Natural killer cell treated with Interleukin-12 subunit alpha and Interleukin-12 subunit beta and Interleukin-15 and Interleukin-18, amount 100 ng/mL, for 72 hours (primary cell): ENCODE measurements around the gene SPATA6L. TPM values are rescaled to one million over a fixed set of nuclear protein-coding genes. Genes with fewer than 3 reads are reported as not detected.

Experiments used
- ATAC-seq, 2 donors: fragments of 150-1000 bp; cut with Tn5 transposase in 1 of 2; sonication (Bioruptor Pico), chemical (Tn5 transposase) in 1 of 2; 2 replicates each; pipeline ENCODE4 v1.10.0; 2021
- DNase-seq: peaks from one replicate; pipeline ENCODE4 v3.0.0; 2022; ENCODE audit warnings: low spot score
- H3K27ac Mint-ChIP-seq, 2 donors: 1 replicate in 1 of 2; 2 replicates in 1 of 2; pipeline ENCODE4 v1.8.0; 2022; ENCODE audit warnings: mixed read lengths in 2 of 2, mild to moderate bottlenecking in 1 of 2, moderate library complexity in 1 of 2
- H3K27me3 Mint-ChIP-seq, 2 donors: 1 replicate in 1 of 2; 2 replicates in 1 of 2; pipeline ENCODE4 v1.8.0; 2022; ENCODE audit warnings: mixed read lengths in 2 of 2
- H3K36me3 Mint-ChIP-seq: one replicate; pipeline ENCODE4 v1.8.0; 2022; ENCODE audit warnings: mixed read lengths
- H3K4me1 Mint-ChIP-seq, 2 donors: 1 replicate in 1 of 2; 2 replicates in 1 of 2; pipeline ENCODE4 v1.8.0; 2022; ENCODE audit warnings: low read depth in 2 of 2, mixed read lengths in 2 of 2, mild to moderate bottlenecking in 1 of 2
- H3K4me3 Mint-ChIP-seq: one replicate; pipeline ENCODE4 v1.8.0; 2022; ENCODE audit warnings: mixed read lengths
- H3K9me3 Mint-ChIP-seq: 2 replicates; pipeline ENCODE4 v1.8.0; 2022; ENCODE audit warnings: mixed read lengths
- total RNA-seq, 2 donors: library from RNA; stranded (reverse); gene quantifications; one replicate each; pipeline ENCODE4 v1.2.3, GENCODE V29; 2022

Gene SPATA6L
- total RNA-seq, 2 donors from 2014 or later, result 0.78 to 2.6 TPM

DNA sequence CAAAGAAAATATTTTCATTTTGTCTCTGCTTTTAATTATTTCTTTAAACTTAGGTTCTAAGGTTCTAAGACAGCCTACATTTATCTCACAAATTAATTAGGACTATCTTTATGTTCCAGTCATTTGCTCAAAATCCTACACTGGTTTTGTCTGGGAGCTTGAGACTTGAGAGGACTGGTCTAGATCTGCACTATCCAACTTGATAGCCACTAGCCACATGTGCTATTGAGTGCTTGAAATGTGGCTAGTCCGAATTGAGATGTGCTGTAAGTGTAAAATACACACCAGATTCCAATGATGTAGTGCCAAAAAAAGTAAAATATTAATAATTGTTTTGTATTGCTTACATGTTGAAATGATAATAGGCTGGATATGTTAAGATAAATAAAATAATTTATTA lies 20.3 kb upstream of the SPATA6L start:
- Mint-ChIP-seq H3K9me3 (no peaks in the 10 kb centered on the region), H3K4me3 (no peak overlapping the region), H3K27ac (no peak overlapping the region), H3K27me3 (no peaks in the 10 kb centered on the region), H3K4me1 (peaks cover 18 to 30% of the 10 kb centered on the region in 2 donors), H3K36me3 (peaks cover 11% of the 10 kb centered on the region)
- DNase-seq (no peak), ATAC-seq (no peak)

- no peak overlapping the region for H3K27ac Mint-ChIP-seq
- no peaks in the 10 kb centered on the region for H3K27me3 Mint-ChIP-seq
- DNase-seq (no peak), ATAC-seq (no peak)
- H3K36me3 Mint-ChIP-seq, result peaks cover 11% of the 10 kb centered on the region
- H3K4me1 Mint-ChIP-seq, result peaks cover 18 to 30% of the 10 kb centered on the region in 2 donors
- no peak overlapping the region for H3K4me3 Mint-ChIP-seq
- no peaks in the 10 kb centered on the region for H3K9me3 Mint-ChIP-seq
Observed at GRCh38 chr9:4686112-4686511, 19.8 kb upstream of the SPATA6L start.

GRCh38 chr9:4684820-4685219 lies 18.5 kb upstream of the SPATA6L start:
- H3K9me3 Mint-ChIP-seq, result no peaks in the 10 kb centered on the region
- ATAC-seq (no peak), DNase-seq (no peak)
- H3K4me1 Mint-ChIP-seq, result peaks cover 14 to 27% of the 10 kb centered on the region in 2 donors
- no peaks in the 10 kb centered on the region for H3K27me3 Mint-ChIP-seq
- peaks cover 11% of the 10 kb centered on the region for H3K36me3 Mint-ChIP-seq
- H3K4me3 Mint-ChIP-seq, result no peak overlapping the region
- H3K27ac Mint-ChIP-seq, result peak overlapping the region in 1 of 2 donors; percentile 7

GRCh38 chr9:4680750-4681149 lies 14.5 kb upstream of the SPATA6L start:
- no peak overlapping the region for H3K4me3 Mint-ChIP-seq
- peaks cover 5% of the 10 kb centered on the region for H3K36me3 Mint-ChIP-seq
- H3K27ac Mint-ChIP-seq, result no peak overlapping the region
- no peak for ATAC-seq
- peaks cover 1 to 2% of the 10 kb centered on the region in 2 donors for H3K27me3 Mint-ChIP-seq
- no peaks in the 10 kb centered on the region for H3K9me3 Mint-ChIP-seq
- DNase-seq, result no peak
- peaks cover 9 to 16% of the 10 kb centered on the region in 2 donors for H3K4me1 Mint-ChIP-seq

DNA sequence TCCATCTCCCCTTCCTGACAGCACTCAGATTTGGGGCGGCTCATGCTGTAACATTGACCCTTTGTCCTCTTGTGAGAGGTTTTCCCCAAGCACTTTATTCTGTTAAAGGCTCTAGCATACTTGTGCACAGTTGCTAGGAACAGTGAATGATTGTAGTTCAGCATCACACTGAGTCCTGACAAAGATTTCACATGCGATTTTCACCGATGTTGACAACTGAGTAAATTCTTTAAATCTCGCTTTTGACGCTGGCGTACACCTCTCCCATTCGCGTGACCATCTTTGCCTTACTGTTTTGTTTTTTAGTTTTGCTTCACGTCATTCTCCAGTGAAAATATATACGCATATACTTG lies 13.9 kb upstream of the SPATA6L start:
- Mint-ChIP-seq H3K9me3 (no peaks in the 10 kb centered on the region), H3K27me3 (peaks cover 3 to 7% of the 10 kb centered on the region in 2 donors), H3K4me3 (no peak overlapping the region), H3K36me3 (peaks cover 5% of the 10 kb centered on the region), H3K27ac (no peak overlapping the region), H3K4me1 (peaks cover 9 to 16% of the 10 kb centered on the region in 2 donors)
- no peak for DNase-seq
- ATAC-seq, result no peak

- H3K27ac Mint-ChIP-seq, result no peak within 1 kb of the TSS
- no peaks in the 10 kb centered on the region for H3K9me3 Mint-ChIP-seq
- DNase-seq, result peak; percentile 98
- H3K27me3 Mint-ChIP-seq, result peaks cover 3 to 7% of the 10 kb centered on the region in 2 donors
- H3K4me1 Mint-ChIP-seq, result peaks cover 6 to 10% of the 10 kb centered on the region in 2 donors
- H3K4me3 Mint-ChIP-seq, result no peak within 1 kb of the TSS
- H3K36me3 Mint-ChIP-seq, result peaks cover under 1% of the 10 kb centered on the region
- ATAC-seq, result peak; percentile 100
Observed at GRCh38 chr9:4679268-4680172, 13.2 kb upstream of the SPATA6L start, which contains the start of gene CDC37L1. Gene CDC37L1, plus strand, starts transcription at chr9:4679569. Its CDS starts 199 bp downstream, at chr9:4679768.

- no peak for ATAC-seq
- H3K4me1 Mint-ChIP-seq, result peaks cover 6 to 8% of the 10 kb centered on the region in 2 donors
- H3K9me3 Mint-ChIP-seq, result no peaks in the 10 kb centered on the region
- no peaks in the 10 kb centered on the region for H3K36me3 Mint-ChIP-seq
- DNase-seq, result no peak
- H3K27ac Mint-ChIP-seq, result no peak overlapping the region
- peaks cover 3 to 7% of the 10 kb centered on the region in 2 donors for H3K27me3 Mint-ChIP-seq
- H3K4me3 Mint-ChIP-seq, result no peak overlapping the region
Observed at GRCh38 chr9:4678679-4679267, 12.5 kb upstream of the SPATA6L start.

DNA sequence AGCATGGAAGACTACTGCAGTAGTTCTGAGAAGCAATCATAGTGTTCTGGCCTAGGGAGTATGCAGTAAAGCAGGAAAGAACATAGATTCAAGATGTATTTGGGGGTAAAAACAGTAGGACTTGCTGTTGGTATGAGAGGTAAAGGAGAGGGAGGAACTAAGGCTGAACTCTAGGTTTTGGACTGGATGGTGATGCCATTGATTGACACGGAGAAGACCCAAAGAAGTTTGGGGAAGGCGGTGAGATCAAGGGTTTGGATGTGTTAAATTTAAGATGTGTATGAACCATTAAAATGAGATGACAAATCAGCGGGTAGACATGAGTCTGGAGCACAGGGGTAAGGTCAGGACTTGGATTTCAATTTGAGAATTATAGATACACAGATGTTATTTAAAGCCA lies 11.1 kb upstream of the SPATA6L start:
- no peaks in the 10 kb centered on the region for H3K9me3 Mint-ChIP-seq

GRCh38 chr9:4674783-4675182 lies 8.5 kb upstream of the SPATA6L start:
- Mint-ChIP-seq H3K4me3 (no peak overlapping the region), H3K9me3 (no peaks in the 10 kb centered on the region), H3K27me3 (peaks cover 3 to 7% of the 10 kb centered on the region in 2 donors), H3K4me1 (no peaks in the 10 kb centered on the region), H3K27ac (no peak overlapping the region), H3K36me3 (no peaks in the 10 kb centered on the region)
- ATAC-seq (no peak), DNase-seq (no peak)

More for the DNA sequence above, 11.1 kb upstream of the SPATA6L start:
- no peak for DNase-seq
- Mint-ChIP-seq H3K4me1 (no peaks in the 10 kb centered on the region), H3K27ac (no peak overlapping the region), H3K36me3 (no peaks in the 10 kb centered on the region), H3K4me3 (no peak overlapping the region), H3K27me3 (peaks cover 3 to 7% of the 10 kb centered on the region in 2 donors)
- no peak for ATAC-seq

GRCh38 chr9:4671737-4672136 lies 5.5 kb upstream of the SPATA6L start:
- DNase-seq (no peak), ATAC-seq (no peak)
- Mint-ChIP-seq H3K9me3 (no peaks in the 10 kb centered on the region), H3K36me3 (no peaks in the 10 kb centered on the region), H3K27me3 (peaks cover 10 to 13% of the 10 kb centered on the region in 2 donors), H3K27ac (no peak overlapping the region), H3K4me3 (no peak overlapping the region), H3K4me1 (peaks cover 0 to 3% of the 10 kb centered on the region in 2 donors)

DNA sequence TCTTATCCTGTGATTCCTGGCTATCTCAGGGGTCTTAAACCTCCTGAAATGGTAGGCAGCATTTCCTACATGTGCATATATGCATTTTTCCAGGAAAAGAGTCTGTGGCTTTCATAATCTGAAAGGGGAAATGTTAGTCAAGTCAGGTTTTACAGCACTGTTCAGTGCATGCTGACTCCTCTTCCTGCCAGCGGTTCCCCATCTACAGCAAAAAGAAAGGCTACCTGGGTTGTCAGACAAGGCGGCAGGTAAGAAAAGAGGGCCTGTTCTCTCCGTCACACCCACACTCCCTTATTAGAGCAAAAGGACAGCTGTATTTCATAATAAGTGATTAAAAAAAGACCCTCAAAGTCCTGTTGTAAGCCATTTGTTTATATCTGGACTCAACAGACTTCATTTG lies 4.3 kb upstream of the SPATA6L start:
- no peak overlapping the region for H3K4me3 Mint-ChIP-seq
- no peak for ATAC-seq
- H3K4me1 Mint-ChIP-seq, result peaks cover 11 to 15% of the 10 kb centered on the region in 2 donors
- H3K9me3 Mint-ChIP-seq, result no peaks in the 10 kb centered on the region
- H3K27me3 Mint-ChIP-seq, result peaks cover 7 to 9% of the 10 kb centered on the region in 2 donors
- H3K27ac Mint-ChIP-seq, result peak overlapping the region; percentile 41 to 53
- H3K36me3 Mint-ChIP-seq, result no peaks in the 10 kb centered on the region
- no peak for DNase-seq

- H3K4me3 Mint-ChIP-seq, result no peak overlapping the region
- H3K27me3 Mint-ChIP-seq, result peaks cover 6 to 7% of the 10 kb centered on the region in 2 donors
- ATAC-seq, result no peak
Observed at GRCh38 chr9:4669890-4670289, 3.6 kb upstream of the SPATA6L start.

DNA sequence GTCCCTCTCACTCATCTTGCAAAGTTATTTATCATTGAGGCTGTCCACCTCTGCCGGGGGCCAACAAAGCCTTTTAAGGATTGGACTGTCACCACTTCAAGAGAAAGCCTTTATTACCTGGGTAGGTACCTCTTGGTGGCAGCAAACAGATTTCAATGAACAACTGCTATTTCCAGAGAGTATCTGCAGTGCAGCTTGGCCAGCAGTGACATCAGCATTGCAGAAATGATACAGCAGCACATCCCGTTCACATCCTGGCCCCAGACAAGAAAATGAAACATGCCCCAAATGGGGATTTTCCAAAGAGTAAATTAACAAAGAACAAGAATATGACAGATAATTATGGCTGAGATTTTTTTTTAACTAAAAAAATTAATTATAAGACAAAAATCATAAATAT lies 2.3 kb upstream of the SPATA6L start:
- DNase-seq (no peak), ATAC-seq (no peak)
- H3K27me3 Mint-ChIP-seq, result peaks cover 6 to 7% of the 10 kb centered on the region in 2 donors
- H3K9me3 Mint-ChIP-seq, result no peaks in the 10 kb centered on the region
- no peak overlapping the region for H3K27ac Mint-ChIP-seq
- no peak overlapping the region for H3K4me3 Mint-ChIP-seq
- no peaks in the 10 kb centered on the region for H3K36me3 Mint-ChIP-seq
- peaks cover 24 to 33% of the 10 kb centered on the region in 2 donors for H3K4me1 Mint-ChIP-seq

More at GRCh38 chr9:4669890-4670289, 3.6 kb upstream of the SPATA6L start:
- H3K9me3 Mint-ChIP-seq, result no peaks in the 10 kb centered on the region
- H3K36me3 Mint-ChIP-seq, result no peaks in the 10 kb centered on the region
- H3K27ac Mint-ChIP-seq, result no peak overlapping the region
- H3K4me1 Mint-ChIP-seq, result peaks cover 15 to 22% of the 10 kb centered on the region in 2 donors
- no peak for DNase-seq

DNA sequence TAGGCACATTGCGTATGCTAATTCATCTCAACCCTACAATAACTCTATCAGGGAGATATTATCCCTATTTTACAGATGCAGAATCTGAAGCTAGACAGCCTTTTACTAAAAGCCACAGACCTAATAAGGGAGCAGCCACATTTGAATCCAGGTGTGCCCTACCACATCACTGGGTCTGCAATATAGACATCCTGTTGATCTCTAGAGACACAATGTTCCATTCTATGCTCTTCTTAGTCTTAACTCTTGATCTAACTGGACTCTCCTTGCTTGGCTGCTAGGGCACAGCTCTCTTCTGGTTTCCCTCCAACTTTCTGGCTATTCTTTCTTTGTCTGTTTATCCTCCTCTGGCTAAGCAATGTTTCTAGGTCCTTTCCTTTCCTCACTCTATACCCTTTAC lies 1.4 kb upstream of the SPATA6L start:
- DNase-seq (no peak), ATAC-seq (no peak)
- Mint-ChIP-seq H3K9me3 (no peaks in the 10 kb centered on the region), H3K36me3 (no peaks in the 10 kb centered on the region), H3K4me3 (no peak overlapping the region), H3K27me3 (peaks cover 6 to 7% of the 10 kb centered on the region in 2 donors), H3K27ac (no peak overlapping the region), H3K4me1 (peaks cover 30 to 41% of the 10 kb centered on the region in 2 donors)
